ENCODE results near the gene TYROBP.

GRCh38 chr19:35899547-35900214, 8.4 kb downstream of the TYROBP start:
- TF ChIP-seq CTCF (IDR thresholded peaks at IDR 0.05; ENCODE audit: low read length) (no peak), EZH2 (IDR thresholded peaks at IDR 0.05; ENCODE audit: borderline replicate concordance, low read length) (no peak)

Data from OCI-LY1 (cell line).